GM12891 (cell line): ENCODE results near the gene SLK.

Experiments
- POLR2A ChIP-seq: IDR thresholded peaks from 2 replicates; pipeline ENCODE4 v1.6.1; 2011; ENCODE audit warnings: low read depth, low read length, control low read depth
- TAF1 ChIP-seq: IDR thresholded peaks from 2 replicates; pipeline ENCODE4 v1.6.1; 2011; ENCODE audit warnings: low read depth, low read length, control low read depth

DNA sequence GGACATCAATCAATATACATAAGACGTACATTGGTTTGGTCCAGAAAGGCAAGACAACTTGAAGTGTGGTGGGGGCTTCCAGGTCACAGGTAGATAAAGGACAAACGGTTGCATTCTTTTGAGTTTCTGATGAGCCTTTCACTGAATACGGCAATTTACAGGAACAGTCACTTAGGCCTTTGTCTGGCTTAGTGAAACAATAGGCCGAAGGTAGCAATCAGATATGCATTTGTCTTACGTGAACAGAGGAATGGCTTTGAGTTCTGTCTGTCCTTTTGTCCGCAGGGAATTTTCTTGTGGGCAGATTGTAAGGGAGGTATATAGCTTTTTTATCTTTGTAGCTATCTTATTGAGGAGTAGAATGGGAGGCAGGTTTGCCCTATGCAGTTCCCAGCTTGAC, 38.2 kb upstream of the SLK start:
- TF ChIP-seq POLR2A (no peak), TAF1 (no peak)
